Middle frontal gyrus (tissue), 1 donor: ENCODE measurements around the gene HEMGN.

Experiments used
- DNase-seq: peaks from one replicate; pipeline ENCODE4 v3.0.0-alpha.2; 2015; ENCODE audit warnings: low spot score; ENCODE audit errors: extremely low spot score

The HEMGN gene

DNA sequence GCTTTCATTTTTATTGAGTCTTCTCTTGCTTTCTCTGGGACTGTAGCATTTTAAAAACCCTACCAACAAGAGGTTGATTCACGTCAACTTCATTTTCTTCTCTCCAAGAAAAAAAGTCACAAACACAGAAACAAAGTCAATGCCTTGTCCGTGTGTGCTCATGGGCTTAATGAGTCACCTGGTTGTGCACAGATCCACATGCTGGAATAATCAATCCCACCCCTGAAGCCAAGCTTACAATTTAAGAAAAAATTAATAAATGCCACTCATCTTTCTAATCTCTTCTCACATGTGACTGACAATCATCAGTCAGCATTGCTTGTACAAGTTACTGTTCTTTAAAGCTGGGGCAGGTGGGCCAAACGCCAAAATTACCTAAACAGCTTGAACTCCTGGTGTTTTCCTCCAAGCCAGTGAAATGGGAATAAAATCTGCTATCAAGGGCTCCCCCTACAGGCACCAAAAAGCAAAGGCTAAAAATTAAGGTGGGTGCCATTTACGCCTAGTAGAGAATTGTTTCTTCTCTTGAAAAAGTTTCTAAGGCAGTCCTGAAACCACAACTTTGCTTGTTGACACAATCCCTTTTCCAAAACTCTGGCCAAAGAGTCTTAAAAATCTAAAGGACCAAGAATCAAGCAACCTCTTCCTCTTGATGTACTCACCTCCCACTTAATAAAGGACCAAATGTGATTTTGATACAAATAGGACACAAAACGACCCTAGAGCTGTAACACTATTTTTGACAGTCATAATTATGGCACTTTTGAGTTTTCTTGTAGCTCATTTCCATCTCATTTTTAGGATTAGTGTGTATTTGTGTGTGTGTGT, 37.0 kb downstream of the HEMGN start:
- no peak for DNase-seq

DNA sequence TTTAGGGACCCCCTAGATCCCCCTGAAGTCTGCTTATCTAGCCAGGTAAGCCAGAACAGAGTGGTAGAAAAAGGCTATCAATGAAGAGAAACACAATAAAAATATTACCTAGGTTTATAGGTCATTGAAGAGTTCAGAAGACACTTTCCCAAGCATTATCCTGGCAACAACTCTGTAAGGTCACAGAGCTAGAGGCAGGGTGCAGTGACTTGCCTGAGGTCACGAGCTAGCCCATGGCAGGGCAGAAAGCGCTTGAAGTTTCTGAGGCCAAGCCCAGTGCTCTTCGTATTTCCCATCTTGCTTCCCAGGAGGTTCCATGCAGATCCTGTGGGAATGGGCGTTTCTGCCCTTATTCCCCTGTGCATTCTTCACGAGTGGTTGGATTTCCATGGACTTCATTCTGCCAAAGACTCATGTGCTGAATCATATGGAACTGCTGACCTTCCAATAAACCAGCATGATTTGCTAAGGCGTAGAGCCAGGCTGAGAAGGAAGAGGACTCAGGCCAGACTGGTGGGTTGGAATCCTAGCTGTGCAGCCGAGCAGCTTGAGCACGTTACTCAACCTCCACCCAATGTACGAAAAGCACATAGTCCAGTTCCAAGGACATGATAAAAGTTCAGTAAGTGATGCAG, 37.8 kb downstream of the HEMGN start:
- DNase-seq, result no peak

DNA sequence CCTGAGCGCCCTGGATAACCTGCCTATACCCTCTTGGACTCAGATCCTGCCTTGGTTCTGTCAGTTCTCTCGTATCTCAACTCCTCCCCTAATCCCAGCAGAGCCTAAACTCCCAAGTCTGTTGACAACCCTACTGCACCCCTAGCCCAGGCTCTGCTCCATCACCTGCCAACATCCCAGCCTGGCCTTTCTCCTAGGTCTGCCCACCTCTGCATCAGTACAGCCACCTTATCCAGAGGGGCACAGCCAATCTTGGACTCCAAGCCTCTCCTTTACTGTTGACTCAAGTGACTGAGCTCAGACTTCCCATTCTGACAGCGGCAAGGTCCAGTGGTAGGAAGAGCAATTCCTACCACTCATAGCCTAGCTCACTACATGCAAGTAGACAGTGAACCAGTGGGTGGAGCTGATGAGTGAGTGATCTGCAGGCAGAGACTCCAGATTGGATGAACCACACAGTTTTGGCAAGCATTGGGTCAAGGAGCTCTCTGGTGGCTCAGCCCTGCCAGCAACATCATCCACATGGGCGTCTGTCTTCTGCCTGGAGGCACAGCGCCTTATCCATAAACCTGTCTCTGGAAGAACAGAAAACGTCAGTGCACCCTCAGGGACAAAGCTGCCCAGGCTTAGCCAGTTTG, 42.2 kb downstream of the HEMGN start:
- DNase-seq, result no peak

DNA sequence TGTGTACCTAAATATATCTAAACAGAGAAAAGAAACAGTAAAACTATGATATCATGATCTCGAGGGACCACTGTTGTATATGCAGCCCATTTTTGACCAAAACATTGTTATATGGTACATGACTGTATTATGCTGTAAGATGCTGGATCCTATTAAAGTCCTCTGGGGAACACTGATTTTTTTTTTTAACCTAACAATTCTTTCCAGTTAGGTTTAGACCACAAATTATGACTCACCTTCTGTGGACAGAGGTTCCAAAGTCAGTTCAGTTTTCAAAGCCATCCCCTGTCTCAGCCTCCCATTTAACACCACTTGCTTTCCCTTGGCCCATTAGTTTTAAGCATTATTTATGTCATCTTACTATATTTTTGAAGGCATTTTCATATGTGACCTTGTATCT, 42.8 kb downstream of the HEMGN start:
- DNase-seq, result no peak

DNA sequence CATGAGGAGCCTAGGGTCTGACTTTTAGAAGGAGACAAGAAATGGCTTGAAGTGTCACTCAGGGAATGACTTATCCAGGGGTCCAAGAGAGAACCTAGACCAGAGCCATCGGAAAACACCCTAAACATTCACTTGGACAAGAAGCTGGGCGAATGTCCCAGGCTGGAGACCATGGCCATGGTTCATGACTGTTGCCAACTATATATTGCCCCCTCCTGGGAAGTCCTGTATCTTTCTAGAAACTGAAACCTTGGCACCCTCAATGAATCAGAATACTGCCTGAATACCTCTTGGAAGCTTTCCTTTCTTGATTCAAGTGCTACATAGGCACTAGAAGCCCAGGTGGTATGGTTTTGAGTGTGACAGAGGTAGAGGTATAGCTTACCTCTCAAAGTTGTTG, 45.6 kb downstream of the HEMGN start:
- no peak for DNase-seq

DNA sequence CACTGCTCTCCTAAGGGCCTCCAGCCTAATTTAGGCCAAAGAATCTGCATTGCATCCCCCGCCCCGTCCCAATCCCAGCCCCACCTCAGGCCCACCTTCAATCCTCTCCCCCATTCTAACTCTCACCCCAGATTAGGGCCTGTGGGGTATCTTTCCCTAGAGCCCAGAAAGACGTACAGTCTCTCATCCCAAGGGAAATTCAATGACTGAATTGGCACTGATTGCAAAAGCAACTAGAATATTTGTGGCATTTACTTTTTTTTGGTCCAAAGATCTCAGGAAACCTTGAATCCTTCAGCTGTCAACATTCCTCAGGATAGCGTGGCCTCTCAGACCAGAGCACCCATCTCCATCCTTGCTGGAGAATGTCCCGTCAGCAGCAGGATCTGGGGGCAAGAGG, 46.2 kb downstream of the HEMGN start:
- DNase-seq, result no peak

DNA sequence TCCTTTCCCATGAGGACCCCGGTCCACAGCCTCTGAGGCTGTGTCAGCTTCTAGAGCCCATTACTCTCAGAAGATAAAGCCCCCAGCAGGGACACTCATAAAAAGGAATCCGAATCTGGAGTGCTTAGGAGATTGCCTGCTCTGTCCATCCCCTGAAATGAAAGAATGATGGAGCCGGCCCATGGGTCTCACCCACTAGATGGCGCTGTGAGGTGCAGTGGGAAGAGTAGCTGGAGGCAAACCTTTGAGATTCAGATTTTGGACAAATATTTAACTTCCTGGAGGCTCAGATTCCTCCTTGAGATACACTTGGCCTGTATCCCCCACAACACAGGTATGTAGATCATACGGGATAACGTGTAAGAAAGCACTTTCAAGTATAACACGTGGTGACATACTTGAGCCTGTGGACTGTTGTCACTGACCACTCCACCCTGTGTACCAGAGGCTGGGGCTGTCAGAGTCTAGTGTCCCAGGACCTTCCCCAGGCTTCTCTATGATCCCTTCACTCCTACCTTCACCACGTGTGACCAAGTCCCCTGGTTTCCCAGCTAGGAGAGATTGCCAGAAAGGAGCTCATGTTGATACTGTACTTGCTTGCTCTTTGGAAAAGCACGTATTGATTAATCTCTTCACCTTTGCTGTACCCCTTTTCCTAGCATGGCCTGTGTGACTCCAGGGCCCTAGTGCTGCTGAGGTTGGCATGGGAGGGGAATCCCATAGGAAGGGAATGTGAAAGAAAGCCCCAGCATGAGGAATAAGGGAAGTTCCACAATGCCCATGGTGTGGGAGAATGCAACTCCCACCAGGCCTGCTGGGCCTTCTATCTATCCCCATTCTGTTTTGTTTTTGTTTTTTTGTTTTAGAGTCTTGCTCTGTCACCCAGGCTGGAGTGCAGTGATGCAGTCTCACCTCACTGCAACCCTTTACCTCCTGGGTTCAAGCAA, 47.8 kb downstream of the HEMGN start:
- DNase-seq, result no peak

DNA sequence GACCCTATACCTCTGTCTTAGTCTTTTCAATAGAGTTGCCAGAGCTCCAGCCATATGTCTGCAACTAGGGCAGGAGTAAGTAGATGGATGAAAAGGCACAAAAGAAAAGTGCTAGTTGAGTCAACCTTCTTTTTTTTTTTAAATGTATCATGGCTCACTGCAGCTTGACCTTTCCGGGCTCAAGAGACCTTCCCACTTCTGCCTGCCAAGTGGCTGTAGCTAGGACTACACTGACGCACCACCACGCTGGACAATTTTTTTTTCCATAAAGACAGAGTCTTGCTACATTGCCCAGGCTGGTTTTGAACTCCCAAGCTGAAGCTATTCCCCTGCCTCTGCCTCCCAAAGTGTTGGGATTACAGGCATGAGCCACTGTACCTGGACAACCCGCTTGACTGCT, 57.6 kb downstream of the HEMGN start:
- no peak for DNase-seq
